HG03378 (cell line): ENCODE results near the gene IFT122.

Source experiments
- ATAC-seq: cut with Tn5 transposase; IDR thresholded peaks from one replicate; pipeline ENCODE4 v1.9.1; 2021; ENCODE audit warnings: mild to moderate bottlenecking, moderate library complexity; ENCODE audit not compliant: unreplicated experiment

Gene IFT122

GRCh38 chr3:129433565-129433964 lies 6.5 kb upstream of the IFT122 start:
- no peak for ATAC-seq

DNA sequence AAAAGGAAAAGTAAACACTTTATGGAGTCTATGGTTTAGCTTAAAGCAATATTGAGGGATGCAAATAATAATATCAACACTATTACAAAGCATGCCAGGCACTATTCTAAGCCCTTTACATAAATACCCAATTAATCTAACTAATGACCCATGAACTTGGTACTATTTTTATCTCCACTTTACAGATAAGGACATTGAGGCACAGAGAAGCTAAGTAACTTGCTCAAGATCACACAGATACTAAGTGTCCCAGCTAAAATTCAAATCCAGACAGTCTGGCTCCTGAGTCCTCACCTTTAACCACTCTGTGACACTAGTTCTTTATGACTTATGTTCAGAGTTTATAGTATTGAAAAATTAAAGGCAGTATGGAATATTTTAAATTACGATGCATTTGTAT lies 5.9 kb upstream of the IFT122 start:
- no peak for ATAC-seq

DNA sequence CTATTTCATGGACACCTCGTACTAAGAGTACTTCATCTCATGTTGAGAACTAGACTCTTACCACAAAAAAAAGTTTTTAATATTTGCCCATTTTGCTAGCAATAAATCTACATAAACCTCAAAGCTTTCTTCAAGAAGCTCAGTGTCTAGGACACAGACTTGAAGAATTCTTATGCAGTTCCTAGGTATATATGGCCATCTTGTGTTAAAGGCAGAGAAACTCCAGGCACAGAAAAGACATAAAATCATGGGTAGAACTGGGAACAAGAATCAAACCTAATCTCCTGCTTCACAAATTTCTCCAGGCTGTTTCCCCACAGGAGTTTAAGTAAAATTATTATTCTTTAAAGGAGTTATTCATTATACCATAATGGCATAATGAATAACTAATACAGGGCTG lies 4.7 kb upstream of the IFT122 start:
- ATAC-seq: no peak

GRCh38 chr3:129439226-129439816 lies 703 bp upstream of the IFT122 start:
- ATAC-seq: peak; percentile 15

- no peak for ATAC-seq
Measured at GRCh38 chr3:129440618-129441190, 680 bp downstream of the IFT122 start.

DNA sequence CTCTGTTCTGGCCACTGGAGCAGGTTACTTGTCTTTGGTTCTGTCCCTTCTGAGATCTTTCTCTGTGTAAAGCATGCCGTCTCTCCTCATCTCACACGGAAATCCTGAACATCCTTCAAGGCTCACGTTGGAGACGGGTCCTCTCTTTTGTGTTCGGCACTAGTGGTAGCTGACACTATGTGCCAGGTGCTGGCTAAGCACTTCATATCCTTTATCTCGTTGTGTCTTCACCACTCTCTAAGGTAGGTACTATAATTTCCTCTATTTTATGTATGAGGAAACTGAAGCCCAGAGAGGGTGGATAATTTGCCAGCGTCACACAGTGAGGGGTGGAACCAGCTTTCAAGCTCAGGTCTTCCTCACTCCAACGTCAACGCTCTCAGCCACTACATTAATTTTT lies 1.2 kb downstream of the IFT122 start:
- no peak for ATAC-seq

DNA sequence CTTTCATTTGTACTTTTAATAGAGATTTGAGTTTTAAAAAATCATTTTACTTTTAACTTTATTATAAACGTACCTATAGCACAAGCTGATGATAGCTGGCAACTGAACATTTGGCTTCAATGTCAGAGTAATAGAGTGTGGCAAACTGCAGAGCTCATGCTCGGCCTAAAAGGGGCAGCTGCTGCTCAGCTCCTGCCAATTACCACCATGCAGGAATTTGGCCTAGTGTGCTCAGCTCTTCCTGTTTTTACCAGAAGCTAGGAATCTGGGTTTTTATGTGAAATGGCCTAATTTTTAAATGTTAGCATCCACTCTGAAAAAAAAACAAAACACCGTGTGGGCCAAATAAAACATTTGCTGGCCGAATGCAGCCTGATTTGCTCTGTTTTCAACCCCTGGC lies 1.8 kb downstream of the IFT122 start:
- ATAC-seq: no peak

DNA sequence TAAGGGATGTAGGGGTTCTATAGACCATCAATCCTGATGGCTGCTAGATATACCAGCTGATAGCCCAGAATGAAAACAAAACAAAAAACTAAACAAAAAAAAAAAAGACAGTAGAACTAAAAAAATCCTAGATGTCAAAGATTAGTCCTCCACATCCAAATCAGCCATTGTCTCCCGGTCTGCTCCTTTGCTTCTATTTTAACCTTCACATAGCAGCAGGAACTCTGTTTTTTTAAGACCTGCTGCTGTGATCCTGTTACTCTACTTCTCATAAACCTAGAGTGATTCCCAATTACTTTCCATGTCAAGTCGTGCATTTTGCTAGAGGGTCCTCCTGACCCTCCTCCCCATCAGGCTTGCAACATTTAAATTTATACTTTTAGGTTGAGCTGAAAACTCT lies 2.5 kb downstream of the IFT122 start:
- no peak for ATAC-seq

- no peak for ATAC-seq
Measured at GRCh38 chr3:129442947-129443346, 2.9 kb downstream of the IFT122 start.

DNA sequence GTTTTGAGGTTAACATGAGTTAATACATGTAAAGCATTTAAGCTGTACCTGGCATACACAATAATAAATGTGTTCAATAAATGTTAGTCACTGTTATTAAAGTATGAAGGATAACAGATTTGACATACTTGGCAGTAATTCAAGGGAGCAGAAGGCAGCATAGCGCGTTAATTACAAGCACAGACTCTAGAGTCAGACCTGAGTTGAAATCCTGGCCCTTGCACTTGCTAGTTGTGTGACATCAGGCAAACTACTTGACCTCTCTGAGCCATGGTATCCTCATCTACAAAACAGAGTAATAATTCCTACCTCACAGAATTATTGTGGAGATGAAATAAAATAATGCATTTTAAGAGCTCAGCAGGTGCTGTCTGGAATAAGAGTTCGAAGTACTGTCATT lies 5.4 kb downstream of the IFT122 start:
- ATAC-seq: no peak

DNA sequence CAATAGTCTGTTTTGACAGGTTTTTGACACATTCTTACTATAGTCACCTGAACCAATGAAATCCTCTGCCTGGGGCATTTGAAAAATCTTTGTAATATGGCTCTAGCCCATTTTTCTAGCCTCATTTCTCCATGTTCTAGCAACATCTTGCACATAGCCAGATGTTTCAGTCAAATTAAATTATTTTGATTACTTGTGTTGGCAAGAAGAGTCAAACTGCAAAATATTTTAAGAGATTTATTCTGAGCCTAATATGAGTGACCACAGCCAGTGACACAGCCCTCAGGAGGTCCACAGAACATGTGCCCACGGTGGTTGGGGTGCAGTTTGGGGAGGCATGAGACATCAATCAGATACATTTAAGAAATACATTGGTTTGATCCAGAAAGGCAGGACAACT lies 6.9 kb downstream of the IFT122 start:
- ATAC-seq: no peak

- ATAC-seq: no peak
Measured at GRCh38 chr3:129448186-129448895, 8.3 kb downstream of the IFT122 start.

- ATAC-seq: no peak
Measured at GRCh38 chr3:129449279-129450115, 9.5 kb downstream of the IFT122 start.

DNA sequence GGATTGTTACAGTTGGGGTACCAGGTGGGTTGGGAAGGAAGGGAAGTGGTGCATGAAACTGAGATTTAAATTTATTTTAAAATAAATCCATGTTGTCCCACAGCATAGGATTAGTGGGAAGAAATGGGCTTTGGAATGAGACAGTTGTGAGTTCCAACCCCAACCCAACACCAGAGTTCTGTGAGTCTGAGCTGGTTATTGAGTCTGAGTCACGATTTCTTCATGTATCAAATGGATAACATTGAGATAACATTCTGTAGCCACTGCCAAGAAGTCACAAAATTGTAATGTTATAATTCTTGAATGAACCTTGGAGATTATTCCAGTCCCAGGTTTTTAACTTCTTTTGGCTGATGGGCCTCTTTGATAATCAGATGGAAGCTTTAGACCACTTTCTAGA lies 13.7 kb downstream of the IFT122 start:
- ATAC-seq: no peak

DNA sequence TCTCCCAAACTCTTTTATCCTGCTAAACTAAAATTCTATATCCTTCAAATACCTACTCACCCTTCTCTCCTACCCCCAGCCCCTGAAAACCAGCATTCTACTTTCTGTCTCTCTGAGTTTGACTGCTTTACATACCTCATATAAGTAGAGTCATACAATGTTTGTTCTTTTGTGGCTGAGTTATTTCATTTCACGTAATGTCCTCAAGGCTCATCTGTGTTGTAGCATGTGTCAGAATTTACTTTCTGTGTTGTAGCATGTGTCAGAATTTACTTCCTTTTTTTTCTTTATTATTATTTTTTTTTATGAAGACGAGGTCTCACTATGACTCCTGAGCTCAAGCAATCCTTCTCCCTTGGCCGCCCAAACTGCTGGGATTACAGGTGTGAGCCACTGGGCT lies 20.1 kb downstream of the IFT122 start:
- ATAC-seq: no peak

- ATAC-seq: no peak
Measured at GRCh38 chr3:129460572-129460971, 20.5 kb downstream of the IFT122 start.

DNA sequence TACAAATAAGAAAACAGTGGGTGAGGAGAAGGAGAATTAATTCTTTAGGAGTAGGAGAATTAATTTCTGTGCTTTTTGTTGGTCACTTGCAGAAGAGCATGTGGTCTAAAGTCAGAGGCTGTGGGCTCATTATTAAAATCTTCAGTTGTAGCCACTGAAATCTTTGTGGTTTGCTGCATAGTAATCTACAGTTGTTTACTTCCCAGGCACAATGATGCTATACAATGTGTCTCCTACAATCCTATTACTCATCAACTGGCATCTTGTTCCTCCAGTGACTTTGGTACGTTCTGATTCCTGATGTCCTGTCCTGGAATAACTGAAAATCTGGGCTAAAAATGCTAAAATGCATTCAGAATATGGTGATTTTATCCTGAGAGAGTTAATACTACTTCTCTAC lies 21.0 kb downstream of the IFT122 start:
- ATAC-seq: no peak

GRCh38 chr3:129461461-129462146 lies 21.6 kb downstream of the IFT122 start:
- ATAC-seq: no peak

DNA sequence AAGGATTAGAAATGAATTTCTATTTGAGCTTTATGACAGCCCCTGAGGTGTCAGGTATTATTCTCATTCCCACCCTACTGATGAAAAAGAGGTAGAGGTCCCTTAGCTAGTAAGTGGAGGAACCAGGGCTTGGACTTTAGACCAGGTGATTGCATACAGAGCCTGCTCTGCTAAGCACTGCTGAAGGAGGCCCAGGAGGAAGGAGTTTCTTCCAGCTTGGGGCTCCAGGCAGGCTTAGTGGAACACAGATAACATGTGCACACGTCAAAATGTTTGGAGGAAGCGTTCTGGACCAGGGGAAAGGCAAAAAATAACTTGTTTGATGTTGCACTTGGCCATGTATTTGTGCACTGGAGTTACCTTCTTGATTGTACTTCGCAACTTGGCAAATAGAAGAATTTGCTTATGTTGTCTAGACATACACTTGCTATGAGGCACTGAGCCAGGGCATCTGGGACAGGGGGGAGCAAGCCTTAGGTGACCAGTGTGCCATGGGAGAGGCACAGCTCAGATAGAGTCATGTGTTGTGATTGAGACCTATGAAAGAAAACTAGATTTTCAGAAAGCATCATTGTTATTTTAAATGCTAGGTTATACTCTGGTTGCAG lies 22.4 kb downstream of the IFT122 start:
- ATAC-seq: no peak

GRCh38 chr3:129463094-129463493 lies 23.1 kb downstream of the IFT122 start:
- ATAC-seq: no peak

- no peak for ATAC-seq
Measured at GRCh38 chr3:129463716-129464115, 23.7 kb downstream of the IFT122 start.
